Gastroesophageal sphincter (tissue), 3 donors: ENCODE data around the gene RAC2.

Experiments used
- EP300 ChIP-seq: sonication (generic); formaldehyde crosslinking; IDR thresholded peaks from one replicate; pipeline ENCODE4 v1.6.1; 2017; ENCODE audit warnings: antibody characterized with exemption, mild to moderate bottlenecking
- POLR2A ChIP-seq, 2 donors: fragments of 450-650 bp; IDR thresholded peaks; one replicate each; pipeline ENCODE4 v1.6.1; 2017; ENCODE audit warnings: antibody characterized with exemption in 2 of 2, mild to moderate bottlenecking in 2 of 2, moderate library complexity in 1 of 2
- POLR2AphosphoS5 ChIP-seq: sonication (generic); formaldehyde crosslinking; IDR thresholded peaks from one replicate; pipeline ENCODE4 v1.6.1; 2017; ENCODE audit warnings: antibody characterized with exemption
- TF ChIP-seq, protein P1 (sequence below), 4 experiments: fragments of 200-600 bp in 2 of 4; fragments of 450-650 bp in 2 of 4; sonication (generic) in 1 of 4; IDR thresholded peaks; one replicate each; pipeline ENCODE4 v1.5.1; 2017 to 2019; ENCODE audit warnings: antibody characterized with exemption in 4 of 4, mild to moderate bottlenecking in 2 of 4, moderate library complexity in 2 of 4

DNA sequence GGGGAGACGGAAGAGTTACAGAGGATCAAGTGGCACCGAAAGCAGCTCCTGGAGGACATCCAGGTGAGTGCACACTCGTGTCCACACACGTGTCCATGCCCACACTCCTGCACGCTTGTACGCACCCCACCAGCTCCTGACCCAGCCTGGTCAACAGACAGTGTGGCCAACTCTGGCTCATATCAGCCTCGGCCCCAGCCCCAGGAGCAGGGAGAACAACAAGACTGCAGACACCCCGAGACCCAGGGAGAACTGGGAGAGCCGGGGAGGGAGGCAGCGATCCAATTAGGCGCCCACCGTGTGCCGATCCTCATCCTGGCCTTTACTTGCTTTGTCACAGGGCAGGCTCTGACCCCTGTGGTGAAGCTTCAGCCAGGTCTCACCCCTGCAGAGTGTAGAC lies 48.6 kb upstream of the RAC2 start:
- TF ChIP-seq EP300 (no peak), POLR2A (IDR thresholded peaks at IDR 0.05) (no peak), POLR2AphosphoS5 (no peak)
- TF ChIP-seq, protein P1, sequence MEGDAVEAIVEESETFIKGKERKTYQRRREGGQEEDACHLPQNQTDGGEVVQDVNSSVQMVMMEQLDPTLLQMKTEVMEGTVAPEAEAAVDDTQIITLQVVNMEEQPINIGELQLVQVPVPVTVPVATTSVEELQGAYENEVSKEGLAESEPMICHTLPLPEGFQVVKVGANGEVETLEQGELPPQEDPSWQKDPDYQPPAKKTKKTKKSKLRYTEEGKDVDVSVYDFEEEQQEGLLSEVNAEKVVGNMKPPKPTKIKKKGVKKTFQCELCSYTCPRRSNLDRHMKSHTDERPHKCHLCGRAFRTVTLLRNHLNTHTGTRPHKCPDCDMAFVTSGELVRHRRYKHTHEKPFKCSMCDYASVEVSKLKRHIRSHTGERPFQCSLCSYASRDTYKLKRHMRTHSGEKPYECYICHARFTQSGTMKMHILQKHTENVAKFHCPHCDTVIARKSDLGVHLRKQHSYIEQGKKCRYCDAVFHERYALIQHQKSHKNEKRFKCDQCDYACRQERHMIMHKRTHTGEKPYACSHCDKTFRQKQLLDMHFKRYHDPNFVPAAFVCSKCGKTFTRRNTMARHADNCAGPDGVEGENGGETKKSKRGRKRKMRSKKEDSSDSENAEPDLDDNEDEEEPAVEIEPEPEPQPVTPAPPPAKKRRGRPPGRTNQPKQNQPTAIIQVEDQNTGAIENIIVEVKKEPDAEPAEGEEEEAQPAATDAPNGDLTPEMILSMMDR (IDR thresholded peaks at IDR 0.05): no peak
